Measurements from ENCODE around the gene XRCC5. TPM values are rescaled to one million over a fixed set of nuclear protein-coding genes. Genes with fewer than 3 reads are reported as not detected.

The XRCC5 gene
- total RNA-seq, 1 experiment from 2014 or later = 534 TPM

DNA sequence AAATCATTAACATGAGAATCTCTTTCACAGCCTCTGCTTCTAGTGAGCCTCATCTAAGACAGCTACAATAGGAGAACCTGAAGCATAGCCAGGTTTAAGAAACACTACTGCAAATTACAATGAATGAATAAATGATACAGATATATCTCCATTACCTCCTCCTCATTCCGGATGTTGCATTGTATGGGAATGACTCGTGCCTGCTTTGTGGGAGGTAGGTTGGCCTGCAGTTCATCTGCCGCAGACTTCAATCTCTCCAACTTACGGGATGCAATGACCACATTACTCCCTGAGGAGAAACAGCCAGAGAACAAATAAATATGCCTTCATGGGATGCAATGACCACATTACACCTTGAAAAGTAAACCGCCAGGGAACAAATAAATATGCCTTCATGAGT, 42.9 kb upstream of the XRCC5 start:
- Histone ChIP-seq H3K36me3 (ENCODE audit: insufficient read depth, low read length, poor library complexity, severe bottlenecking) (peaks cover 12% of the 10 kb centered on the region), H3K4me3 (ENCODE audit: low read depth, low read length, poor library complexity, severe bottlenecking) (no peak overlapping the region), H3K9me3 (ENCODE audit: low read depth, low read length, poor library complexity, severe bottlenecking) (no peaks in the 10 kb centered on the region), H3K27me3 (replicated peaks; ENCODE audit: insufficient read depth, low read depth, low read length, poor library complexity) (no peaks in the 10 kb centered on the region), H3K4me1 (ENCODE audit: insufficient read depth, low read length, poor library complexity, severe bottlenecking) (no peaks in the 10 kb centered on the region), H3K27ac (ENCODE audit: low read depth, low read length, poor library complexity, severe bottlenecking) (no peak overlapping the region)
- ChIA-PET CTCF (no interaction called here), POLR2A (ENCODE audit: low non-redundant PET) (no interaction called here)
- no peak for DNase-seq (ENCODE audit: low spot score)
- intact Hi-C loops (cut with micrococcal nuclease; ENCODE audit: unreplicated experiment) = no loop called here
- BruUV-seq (replicated peaks) = no TSS peak
- no peak for TF ChIP-seq EZH2 (IDR thresholded peaks at IDR 0.05; ENCODE audit: borderline replicate concordance, low read depth, low read length, poor library complexity, severe bottlenecking)
- TF ChIP-seq, protein P1, sequence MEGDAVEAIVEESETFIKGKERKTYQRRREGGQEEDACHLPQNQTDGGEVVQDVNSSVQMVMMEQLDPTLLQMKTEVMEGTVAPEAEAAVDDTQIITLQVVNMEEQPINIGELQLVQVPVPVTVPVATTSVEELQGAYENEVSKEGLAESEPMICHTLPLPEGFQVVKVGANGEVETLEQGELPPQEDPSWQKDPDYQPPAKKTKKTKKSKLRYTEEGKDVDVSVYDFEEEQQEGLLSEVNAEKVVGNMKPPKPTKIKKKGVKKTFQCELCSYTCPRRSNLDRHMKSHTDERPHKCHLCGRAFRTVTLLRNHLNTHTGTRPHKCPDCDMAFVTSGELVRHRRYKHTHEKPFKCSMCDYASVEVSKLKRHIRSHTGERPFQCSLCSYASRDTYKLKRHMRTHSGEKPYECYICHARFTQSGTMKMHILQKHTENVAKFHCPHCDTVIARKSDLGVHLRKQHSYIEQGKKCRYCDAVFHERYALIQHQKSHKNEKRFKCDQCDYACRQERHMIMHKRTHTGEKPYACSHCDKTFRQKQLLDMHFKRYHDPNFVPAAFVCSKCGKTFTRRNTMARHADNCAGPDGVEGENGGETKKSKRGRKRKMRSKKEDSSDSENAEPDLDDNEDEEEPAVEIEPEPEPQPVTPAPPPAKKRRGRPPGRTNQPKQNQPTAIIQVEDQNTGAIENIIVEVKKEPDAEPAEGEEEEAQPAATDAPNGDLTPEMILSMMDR (conservative IDR thresholded peaks at IDR 0.05; ENCODE audit: low read depth, low read length) = no peak

DNA sequence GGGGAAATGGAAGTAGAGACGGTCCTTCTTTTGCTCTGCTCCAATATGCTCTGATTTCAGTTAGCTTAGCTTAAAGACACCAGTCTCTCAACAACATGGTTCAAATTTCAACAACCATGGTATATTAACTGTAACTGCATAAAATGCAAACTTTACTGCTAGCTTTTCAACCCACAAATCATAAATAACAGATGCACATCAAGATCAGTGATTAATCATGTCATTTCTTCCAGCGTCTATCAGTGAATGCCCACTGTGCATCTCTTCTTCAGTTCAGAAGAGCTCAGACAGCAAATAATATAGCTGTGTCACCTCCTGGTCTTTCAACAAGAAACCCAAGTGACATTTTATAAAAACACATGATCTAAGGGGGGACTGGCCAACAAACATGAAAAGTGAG, 40.1 kb upstream of the XRCC5 start:
- ChIA-PET POLR2A (ENCODE audit: low non-redundant PET) (no interaction called here), CTCF (interaction anchor here (0.7 kb wide), 1 partner anchor 61 kb away, joined by 6 read pairs; no protein-coding TSS in a partner anchor)
- DNase-seq (ENCODE audit: low spot score) = no peak
- H3K4me3 ChIP-seq (ENCODE audit: low read depth, low read length, poor library complexity, severe bottlenecking) = no peak overlapping the region
- H3K9me3 ChIP-seq (ENCODE audit: low read depth, low read length, poor library complexity, severe bottlenecking) = no peaks in the 10 kb centered on the region
- intact Hi-C loops (cut with micrococcal nuclease; ENCODE audit: unreplicated experiment) = no loop called here
- no peaks in the 10 kb centered on the region for H3K27me3 ChIP-seq (replicated peaks; ENCODE audit: insufficient read depth, low read depth, low read length, poor library complexity)
- no peak overlapping the region for H3K27ac ChIP-seq (ENCODE audit: low read depth, low read length, poor library complexity, severe bottlenecking)
- H3K4me1 ChIP-seq (ENCODE audit: insufficient read depth, low read length, poor library complexity, severe bottlenecking) = no peaks in the 10 kb centered on the region
- TF ChIP-seq, protein P1 (conservative IDR thresholded peaks at IDR 0.05; ENCODE audit: low read depth, low read length) = no peak
- TF ChIP-seq EZH2 (IDR thresholded peaks at IDR 0.05; ENCODE audit: borderline replicate concordance, low read depth, low read length, poor library complexity, severe bottlenecking) = no peak
- no TSS peak for BruUV-seq (replicated peaks)
- peaks cover 6% of the 10 kb centered on the region for H3K36me3 ChIP-seq (ENCODE audit: insufficient read depth, low read length, poor library complexity, severe bottlenecking)

DNA sequence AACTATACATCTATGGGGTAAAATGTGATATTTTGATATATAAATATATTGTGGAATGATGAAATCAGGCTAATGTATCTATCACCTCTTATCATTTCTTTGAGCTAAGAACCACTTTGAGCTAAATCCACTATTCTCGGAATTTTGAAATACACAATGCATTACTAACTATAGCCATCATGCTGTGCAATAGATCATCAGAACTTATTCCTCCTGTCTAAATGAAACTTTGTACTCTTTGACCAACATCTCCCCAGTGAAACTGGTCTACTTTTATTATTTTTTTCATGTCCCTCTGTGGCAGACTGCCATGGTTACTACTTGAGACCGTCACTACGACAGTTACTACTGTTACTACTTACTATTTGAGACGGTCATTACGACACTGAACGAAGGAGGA, 39.0 kb upstream of the XRCC5 start:
- ChIA-PET POLR2A (ENCODE audit: low non-redundant PET) (no interaction called here), CTCF (no interaction called here)
- no peaks in the 10 kb centered on the region for H3K4me1 ChIP-seq (ENCODE audit: insufficient read depth, low read length, poor library complexity, severe bottlenecking)
- no TSS peak for BruUV-seq (replicated peaks)
- TF ChIP-seq, protein P1 (conservative IDR thresholded peaks at IDR 0.05; ENCODE audit: low read depth, low read length) = no peak
- TF ChIP-seq EZH2 (IDR thresholded peaks at IDR 0.05; ENCODE audit: borderline replicate concordance, low read depth, low read length, poor library complexity, severe bottlenecking) = no peak
- DNase-seq (ENCODE audit: low spot score) = no peak
- H3K4me3 ChIP-seq (ENCODE audit: low read depth, low read length, poor library complexity, severe bottlenecking) = no peak overlapping the region
- no peaks in the 10 kb centered on the region for H3K27me3 ChIP-seq (replicated peaks; ENCODE audit: insufficient read depth, low read depth, low read length, poor library complexity)
- no peaks in the 10 kb centered on the region for H3K9me3 ChIP-seq (ENCODE audit: low read depth, low read length, poor library complexity, severe bottlenecking)
- H3K27ac ChIP-seq (ENCODE audit: low read depth, low read length, poor library complexity, severe bottlenecking) = no peak overlapping the region
- peaks cover under 1% of the 10 kb centered on the region for H3K36me3 ChIP-seq (ENCODE audit: insufficient read depth, low read length, poor library complexity, severe bottlenecking)
- intact Hi-C loops (cut with micrococcal nuclease; ENCODE audit: unreplicated experiment) = no loop called here
